Astrocyte (in vitro differentiated cells and primary cell): ENCODE results near the gene QSOX2. TPM values are rescaled to one million over a fixed set of nuclear protein-coding genes. Genes with fewer than 3 reads are reported as not detected.

Experiments
- DNase-seq: peaks from one replicate; pipeline ENCODE4 v3.0.0-alpha.2; 2010; ENCODE audit warnings: low read depth
- FAIRE-seq: peaks from 2 replicates; lab custom pipeline; 2011; peaks lifted over from hg19 to GRCh38; lab: Jason Lieb, UNC
- H2AFZ ChIP-seq: 2 replicates; pipeline ENCODE4 v1.6.0; 2012; ENCODE audit warnings: low read depth, low read length, inconsistent platforms
- H3K27ac ChIP-seq: 2 replicates; pipeline ENCODE4 v1.5.1; 2011; ENCODE audit warnings: low read depth, low read length, inconsistent platforms
- H3K27me3 ChIP-seq: 2 replicates; pipeline ENCODE4 v1.6.0; 2011; ENCODE audit warnings: low read length, inconsistent platforms; ENCODE audit not compliant: insufficient read depth
- H3K36me3 ChIP-seq: 2 replicates; pipeline ENCODE4 v1.5.1; 2011; ENCODE audit warnings: low read length, inconsistent platforms; ENCODE audit not compliant: insufficient read depth
- H3K4me1 ChIP-seq: 2 replicates; pipeline ENCODE4 v1.5.1; 2011; ENCODE audit warnings: low read length, inconsistent platforms; ENCODE audit not compliant: insufficient read depth
- H3K4me2 ChIP-seq: 2 replicates; pipeline ENCODE4 v1.6.0; 2012; ENCODE audit warnings: low read length, inconsistent platforms
- H3K4me3 ChIP-seq: 2 replicates; pipeline ENCODE4 v1.5.1; 2011; ENCODE audit warnings: low read depth, mild to moderate bottlenecking, low read length, inconsistent platforms; ENCODE audit not compliant: insufficient read depth
- H3K79me2 ChIP-seq: 2 replicates; pipeline ENCODE4 v1.6.0; 2012; ENCODE audit warnings: mild to moderate bottlenecking, low read length, inconsistent platforms; ENCODE audit not compliant: insufficient read depth
- H3K9ac ChIP-seq: 2 replicates; pipeline ENCODE4 v1.6.0; 2012; ENCODE audit warnings: mild to moderate bottlenecking, low read length, inconsistent platforms
- H3K9me3 ChIP-seq: 2 replicates; pipeline ENCODE4 v1.5.1; 2012; ENCODE audit warnings: low read depth, mild to moderate bottlenecking, low read length, inconsistent platforms; ENCODE audit not compliant: insufficient read depth
- H4K20me1 ChIP-seq: 2 replicates; pipeline ENCODE4 v1.6.0; 2012; ENCODE audit warnings: low read length, inconsistent platforms; ENCODE audit not compliant: insufficient read depth
- H3K27ac Mint-ChIP-seq: one replicate; pipeline ENCODE4 v1.8.0; 2021; ENCODE audit warnings: mild to moderate bottlenecking, mixed read lengths; ENCODE audit not compliant: unreplicated experiment
- H3K27me3 Mint-ChIP-seq: one replicate; pipeline ENCODE4 v1.8.0; 2021; ENCODE audit warnings: low read depth, mixed read lengths; ENCODE audit not compliant: unreplicated experiment
- H3K36me3 Mint-ChIP-seq: one replicate; pipeline ENCODE4 v1.8.0; 2021; ENCODE audit warnings: low read depth, mixed read lengths; ENCODE audit not compliant: unreplicated experiment
- H3K4me1 Mint-ChIP-seq: one replicate; pipeline ENCODE4 v1.8.0; 2021; ENCODE audit warnings: low read depth, mixed read lengths; ENCODE audit not compliant: unreplicated experiment
- H3K4me3 Mint-ChIP-seq: one replicate; pipeline ENCODE4 v1.8.0; 2021; ENCODE audit warnings: mild to moderate bottlenecking, moderate library complexity, mixed read lengths; ENCODE audit not compliant: unreplicated experiment
- H3K9me3 Mint-ChIP-seq: one replicate; pipeline ENCODE4 v1.8.0; 2021; ENCODE audit warnings: mild to moderate bottlenecking, mixed read lengths; ENCODE audit not compliant: unreplicated experiment
- EZH2 ChIP-seq: IDR thresholded peaks from 2 replicates; pipeline ENCODE4 v1.6.1; 2012; ENCODE audit warnings: mild to moderate bottlenecking, low read length, inconsistent platforms; ENCODE audit not compliant: insufficient read depth
- total RNA-seq: library from RNA; stranded (reverse); gene quantifications from 2 replicates; pipeline ENCODE4 v1.2.1, GENCODE V29; 2021
- TF ChIP-seq, protein P1 (sequence below): IDR thresholded peaks from 2 replicates; pipeline ENCODE4 v1.5.1; 2011; ENCODE audit warnings: low read depth, mild to moderate bottlenecking, inconsistent platforms, low read length, moderate library complexity; ENCODE audit not compliant: insufficient read depth

Gene QSOX2
- total RNA-seq, 1 donor from 2014 or later, result 20.4 TPM

DNA sequence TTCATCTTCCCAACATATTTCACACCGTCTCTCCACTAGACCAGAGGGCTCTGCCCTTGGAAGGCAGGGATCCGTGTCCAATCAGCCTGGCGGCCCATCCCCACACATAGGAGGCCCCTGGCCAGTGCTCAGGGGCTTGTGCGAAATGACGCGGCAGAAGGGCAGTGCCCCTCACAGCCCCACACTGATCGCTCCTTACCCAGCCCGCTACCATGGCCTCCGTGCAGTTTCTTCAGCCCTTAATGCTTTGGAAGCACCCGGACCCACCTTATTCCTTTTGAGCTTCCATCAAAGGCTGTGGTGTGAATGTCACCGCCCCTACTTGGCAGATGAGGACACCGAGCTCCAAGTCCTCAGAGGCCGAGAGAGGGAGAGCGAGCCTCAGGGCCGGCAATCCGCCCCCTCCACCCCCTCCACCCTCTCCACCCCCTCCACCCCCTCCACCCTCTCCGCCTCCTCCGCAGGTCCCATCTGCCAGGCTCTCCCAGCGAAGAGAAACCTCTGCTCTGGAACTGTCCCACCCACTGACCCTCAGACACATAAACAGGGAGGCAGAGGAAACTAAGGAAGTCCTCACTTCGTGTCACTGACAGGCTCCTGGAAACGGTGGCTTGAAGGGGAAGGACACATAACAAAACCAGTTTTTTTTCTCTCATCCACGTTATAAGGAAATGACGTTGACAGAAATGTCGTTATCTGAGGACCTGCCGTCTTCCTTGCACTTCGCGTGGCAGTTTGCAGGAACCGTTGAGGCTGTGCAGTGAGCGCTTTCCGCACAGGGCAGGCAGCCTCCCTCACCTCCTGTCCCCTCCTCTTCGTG lies 13.9 kb downstream of the QSOX2 start:
- Histone ChIP-seq H3K4me1 (peaks cover 24% of the 10 kb centered on the region), H4K20me1 (peaks cover 59% of the 10 kb centered on the region), H3K27me3 (no peaks in the 10 kb centered on the region), H3K4me2 (no peak overlapping the region), H3K36me3 (no peaks in the 10 kb centered on the region), H2AFZ (no peak overlapping the region), H3K27ac (no peak overlapping the region), H3K9me3 (no peaks in the 10 kb centered on the region), H3K9ac (no peak overlapping the region), H3K79me2 (peaks cover 18% of the 10 kb centered on the region), H3K4me3 (no peak overlapping the region)
- Mint-ChIP-seq H3K4me1 (peaks cover 13% of the 10 kb centered on the region), H3K27ac (no peak overlapping the region), H3K9me3 (no peaks in the 10 kb centered on the region), H3K27me3 (no peaks in the 10 kb centered on the region), H3K4me3 (no peak overlapping the region), H3K36me3 (peaks cover 19% of the 10 kb centered on the region)
- FAIRE-seq (no peak), DNase-seq (no peak)
- TF ChIP-seq, protein P1, sequence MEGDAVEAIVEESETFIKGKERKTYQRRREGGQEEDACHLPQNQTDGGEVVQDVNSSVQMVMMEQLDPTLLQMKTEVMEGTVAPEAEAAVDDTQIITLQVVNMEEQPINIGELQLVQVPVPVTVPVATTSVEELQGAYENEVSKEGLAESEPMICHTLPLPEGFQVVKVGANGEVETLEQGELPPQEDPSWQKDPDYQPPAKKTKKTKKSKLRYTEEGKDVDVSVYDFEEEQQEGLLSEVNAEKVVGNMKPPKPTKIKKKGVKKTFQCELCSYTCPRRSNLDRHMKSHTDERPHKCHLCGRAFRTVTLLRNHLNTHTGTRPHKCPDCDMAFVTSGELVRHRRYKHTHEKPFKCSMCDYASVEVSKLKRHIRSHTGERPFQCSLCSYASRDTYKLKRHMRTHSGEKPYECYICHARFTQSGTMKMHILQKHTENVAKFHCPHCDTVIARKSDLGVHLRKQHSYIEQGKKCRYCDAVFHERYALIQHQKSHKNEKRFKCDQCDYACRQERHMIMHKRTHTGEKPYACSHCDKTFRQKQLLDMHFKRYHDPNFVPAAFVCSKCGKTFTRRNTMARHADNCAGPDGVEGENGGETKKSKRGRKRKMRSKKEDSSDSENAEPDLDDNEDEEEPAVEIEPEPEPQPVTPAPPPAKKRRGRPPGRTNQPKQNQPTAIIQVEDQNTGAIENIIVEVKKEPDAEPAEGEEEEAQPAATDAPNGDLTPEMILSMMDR, result no peak
- TF ChIP-seq EZH2, result no peak

GRCh38 chr9:136230773-136231172 lies 14.8 kb downstream of the QSOX2 start:
- Mint-ChIP-seq H3K27me3 (no peaks in the 10 kb centered on the region), H3K27ac (no peak overlapping the region), H3K4me3 (no peak overlapping the region), H3K36me3 (peaks cover 13% of the 10 kb centered on the region), H3K9me3 (no peaks in the 10 kb centered on the region), H3K4me1 (peaks cover 13% of the 10 kb centered on the region)
- H3K27me3 ChIP-seq, result no peaks in the 10 kb centered on the region
- H3K27ac ChIP-seq, result no peak overlapping the region
- no peak overlapping the region for H3K4me3 ChIP-seq
- H3K9ac ChIP-seq, result no peak overlapping the region
- peaks cover 21% of the 10 kb centered on the region for H3K79me2 ChIP-seq
- peaks cover 59% of the 10 kb centered on the region for H4K20me1 ChIP-seq
- DNase-seq (no peak), FAIRE-seq (no peak)
- H3K9me3 ChIP-seq, result no peaks in the 10 kb centered on the region
- H3K4me1 ChIP-seq, result peaks cover 24% of the 10 kb centered on the region
- no peak for TF ChIP-seq EZH2
- TF ChIP-seq, protein P1, result no peak
- H3K36me3 ChIP-seq, result no peaks in the 10 kb centered on the region
- H3K4me2 ChIP-seq, result no peak overlapping the region
- no peak overlapping the region for H2AFZ ChIP-seq

- no peak overlapping the region for H3K4me3 ChIP-seq
- peaks cover 24% of the 10 kb centered on the region for H3K4me1 ChIP-seq
- Mint-ChIP-seq H3K36me3 (peaks cover 10% of the 10 kb centered on the region), H3K4me1 (peaks cover 13% of the 10 kb centered on the region), H3K9me3 (no peaks in the 10 kb centered on the region), H3K4me3 (no peak overlapping the region), H3K27me3 (no peaks in the 10 kb centered on the region), H3K27ac (no peak overlapping the region)
- H3K27ac ChIP-seq, result no peak overlapping the region
- H3K79me2 ChIP-seq, result peaks cover 25% of the 10 kb centered on the region
- H3K9me3 ChIP-seq, result no peaks in the 10 kb centered on the region
- no peak for FAIRE-seq
- H3K27me3 ChIP-seq, result no peaks in the 10 kb centered on the region
- DNase-seq, result no peak
- TF ChIP-seq, protein P1, result no peak
- no peak for TF ChIP-seq EZH2
- H3K9ac ChIP-seq, result no peak overlapping the region
- peaks cover 63% of the 10 kb centered on the region for H4K20me1 ChIP-seq
- no peak overlapping the region for H3K4me2 ChIP-seq
- no peaks in the 10 kb centered on the region for H3K36me3 ChIP-seq
- no peak overlapping the region for H2AFZ ChIP-seq
Observed at GRCh38 chr9:136230365-136230764, 15.2 kb downstream of the QSOX2 start.
